HG03520 (cell line): ENCODE results near the gene AP1S3.
"Not testable (repeated sequence)": the region's sequence is repeated elsewhere in the genome, so short reads cannot be mapped to it uniquely, and the experiment has no call there.

ENCODE experiments used
- ATAC-seq: cut with Tn5 transposase; IDR thresholded peaks from one replicate; pipeline ENCODE4 v1.9.1; 2021; ENCODE audit warnings: mild to moderate bottlenecking, moderate library complexity; ENCODE audit not compliant: unreplicated experiment

The AP1S3 gene

DNA sequence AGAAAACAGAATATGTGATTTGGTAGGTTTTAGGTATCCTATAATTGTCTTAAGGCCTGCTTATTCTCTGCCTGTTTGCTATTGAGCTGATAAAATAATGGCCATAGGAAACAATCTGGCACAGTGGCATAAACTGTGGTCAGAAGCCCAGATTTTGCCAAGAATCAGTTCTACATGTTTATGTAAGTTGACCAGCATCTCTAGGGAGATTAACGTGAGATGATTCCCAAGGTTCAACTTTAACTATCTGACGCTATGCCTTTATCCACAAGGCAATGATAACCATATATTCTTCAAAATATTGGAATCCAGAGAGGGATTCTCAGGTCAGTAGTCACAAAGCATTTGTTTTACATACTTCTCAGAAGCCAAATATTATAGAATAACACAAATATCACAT is 25.6 kb downstream of the AP1S3 start:
- ATAC-seq, result no peak

DNA sequence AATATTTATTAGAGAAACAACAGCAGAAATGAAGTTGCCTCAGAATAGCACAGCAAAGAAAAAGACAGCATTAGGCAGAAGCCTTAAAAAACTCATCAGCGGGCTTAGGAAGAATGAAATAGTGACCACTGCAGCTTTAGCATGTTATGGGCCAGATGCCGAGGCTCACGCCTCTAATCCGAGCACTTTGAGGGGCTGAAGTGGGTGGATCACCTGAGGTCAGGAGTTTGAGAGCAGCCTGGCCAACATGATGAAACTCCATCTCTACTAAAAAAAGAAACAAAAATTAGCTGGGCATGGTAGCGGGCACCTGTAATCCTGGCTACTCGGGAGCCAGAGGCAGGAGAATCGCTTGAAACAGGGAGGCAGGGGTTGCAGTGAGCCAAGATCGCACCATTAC is 32.4 kb downstream of the AP1S3 start:
- ATAC-seq, result no peak

DNA sequence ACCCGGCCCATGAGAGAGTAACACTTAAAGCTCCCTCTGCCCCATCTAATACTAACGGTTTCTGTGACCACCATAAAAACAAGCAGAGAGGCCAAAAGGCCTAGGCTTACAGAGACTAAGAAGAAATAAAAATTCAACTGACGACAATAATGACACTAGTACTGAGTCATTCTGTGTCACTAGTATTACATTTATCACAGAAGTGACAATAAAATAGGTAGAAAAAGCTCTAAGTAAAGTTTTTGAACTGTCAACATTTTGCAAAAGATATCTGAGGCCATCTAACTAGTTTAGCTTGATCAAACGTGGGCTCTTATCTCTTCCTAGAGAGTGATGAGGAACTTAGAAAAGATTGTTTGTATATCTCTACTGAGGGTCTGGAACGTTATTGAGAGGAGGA is 35.6 kb downstream of the AP1S3 start:
- ATAC-seq, result no peak

- no peak for ATAC-seq
Measured at GRCh38 chr2:223800908-223801307, 36.5 kb downstream of the AP1S3 start.

DNA sequence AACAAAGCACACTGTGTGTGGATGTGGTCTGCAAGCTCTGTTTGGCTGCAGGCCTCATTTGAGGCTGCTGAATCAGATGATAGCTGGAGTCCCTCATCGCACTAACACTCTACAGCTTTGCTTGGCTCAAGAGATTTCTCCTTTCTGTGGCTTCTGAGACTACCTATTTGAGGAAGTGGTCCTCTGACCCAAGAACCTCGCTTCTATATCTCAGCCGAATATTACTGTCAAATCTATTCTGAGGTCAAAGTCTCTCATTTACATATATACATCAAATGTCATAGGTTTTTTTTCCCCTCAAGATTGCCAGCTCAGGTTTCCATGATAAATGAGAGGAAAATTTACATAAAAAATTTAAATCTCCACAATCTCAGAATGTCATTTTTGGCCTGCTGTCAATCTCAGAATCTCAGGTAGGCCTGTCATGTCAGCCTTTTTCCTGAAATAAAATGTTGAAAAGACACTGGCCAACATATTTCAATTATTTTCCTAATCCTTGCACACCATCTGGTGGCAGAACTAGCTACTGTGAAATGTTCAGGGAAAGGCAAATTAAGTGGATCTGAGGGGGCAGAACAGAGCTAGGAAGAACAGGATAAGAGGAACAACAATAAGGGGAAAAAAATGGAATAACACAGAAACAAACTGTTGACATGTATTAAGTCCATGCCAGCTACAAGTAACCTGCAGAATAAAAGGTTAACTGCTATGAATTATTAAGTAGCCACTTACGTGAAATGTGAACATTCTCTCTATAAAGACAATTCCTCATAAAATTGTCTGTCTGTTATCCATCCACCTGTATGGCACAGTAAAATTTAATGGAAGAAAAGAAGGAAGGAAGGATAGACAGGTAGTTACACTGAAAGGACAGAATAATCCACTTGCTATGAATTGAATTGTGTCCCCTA is 39.3 kb downstream of the AP1S3 start:
- peak; percentile 99 for ATAC-seq

DNA sequence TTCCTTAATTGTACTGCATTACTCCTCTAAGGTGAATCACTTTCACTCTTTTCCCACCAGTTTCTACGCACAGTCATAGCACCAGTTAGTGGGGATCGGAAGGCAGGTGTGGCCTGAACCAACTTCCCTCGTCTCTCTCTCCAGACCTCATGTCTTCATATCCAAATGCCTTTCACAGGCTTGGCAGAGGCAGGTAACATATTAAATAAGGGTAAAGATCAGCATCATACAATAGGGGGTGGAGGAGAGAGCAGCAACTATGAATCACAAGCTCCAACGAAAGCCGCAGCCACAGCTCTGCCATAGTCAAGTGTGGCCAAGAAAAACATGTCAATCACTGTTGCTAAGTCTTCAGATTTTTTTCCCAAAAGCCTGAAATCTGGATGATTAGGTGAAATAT is 40.3 kb downstream of the AP1S3 start:
- no peak for ATAC-seq

DNA sequence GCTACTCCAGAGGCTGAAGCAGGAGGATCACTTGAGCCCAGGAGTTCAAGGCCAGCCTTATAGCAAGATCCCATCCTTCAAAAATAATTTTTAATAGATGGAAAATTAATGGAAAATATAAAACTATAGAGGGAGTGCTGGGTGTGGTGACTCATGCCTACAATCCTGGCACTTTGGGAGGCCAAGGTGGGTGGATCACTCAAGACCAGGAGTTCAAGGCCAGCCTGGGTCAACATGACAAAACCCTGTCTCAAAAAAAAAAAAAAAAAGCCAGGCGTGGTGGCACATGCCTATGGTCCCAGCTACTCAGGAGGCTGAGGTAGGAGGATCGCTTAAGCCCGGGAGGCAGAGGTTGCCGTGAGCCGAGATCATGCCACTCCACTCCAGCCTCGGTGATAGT is 48.0 kb downstream of the AP1S3 start:
- no peak for ATAC-seq

DNA sequence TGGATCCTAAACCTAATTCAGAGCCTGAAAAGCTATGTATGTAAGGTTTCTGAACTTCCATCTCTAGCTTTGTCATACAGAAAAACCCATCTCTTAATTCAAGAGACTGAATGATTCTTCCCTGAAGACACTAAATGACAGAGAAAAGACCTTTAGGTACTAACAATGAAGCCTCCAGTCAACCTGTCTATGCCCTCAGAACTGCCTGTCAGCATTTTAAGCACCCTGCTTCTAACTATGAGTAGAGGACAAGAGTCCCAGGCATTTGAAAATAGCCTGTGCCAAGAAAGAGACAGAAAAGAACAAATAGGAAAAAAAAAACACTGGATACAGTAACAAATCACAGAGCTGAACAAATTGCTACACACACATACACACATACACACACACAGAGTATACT is 48.6 kb downstream of the AP1S3 start:
- ATAC-seq, result no peak

GRCh38 chr2:223788106-223788505 is 49.3 kb downstream of the AP1S3 start:
- not testable (repeated sequence) for ATAC-seq

GRCh38 chr2:223787358-223787757 is 50.0 kb downstream of the AP1S3 start:
- ATAC-seq, result peak; percentile 26

- ATAC-seq, result peak; percentile 66
Measured at GRCh38 chr2:223786943-223787342, 50.4 kb downstream of the AP1S3 start.

- no peak for ATAC-seq
Measured at GRCh38 chr2:223786236-223786635, 51.1 kb downstream of the AP1S3 start.

DNA sequence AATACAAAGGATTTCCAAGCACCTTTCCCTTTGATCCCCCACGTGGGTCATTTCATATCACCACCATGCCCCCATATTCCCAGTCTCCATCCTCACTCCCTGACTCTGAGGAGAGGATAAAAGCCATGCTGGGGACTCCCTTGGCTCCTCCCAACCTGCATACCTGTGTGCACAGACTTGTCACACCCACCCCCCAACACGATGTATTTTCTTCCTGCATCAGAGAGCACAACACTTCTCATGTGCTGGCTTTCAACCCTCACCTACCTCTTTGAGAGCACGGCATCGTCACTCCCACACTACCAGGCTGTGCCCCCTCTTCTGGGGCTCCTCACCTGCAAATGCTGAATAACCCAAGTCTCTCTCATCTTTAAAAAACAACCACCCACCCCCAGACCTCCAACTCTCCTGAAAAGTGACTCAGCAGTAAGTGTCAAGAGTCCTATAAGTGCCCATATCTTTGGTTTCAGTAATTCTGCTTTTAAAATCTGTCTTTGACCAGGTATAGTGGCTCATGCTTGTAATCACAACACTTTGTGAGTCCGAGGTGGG is 53.1 kb downstream of the AP1S3 start:
- no peak for ATAC-seq

- ATAC-seq, result no peak
Measured at GRCh38 chr2:223782629-223783028, 54.8 kb downstream of the AP1S3 start.

GRCh38 chr2:223781560-223781959 is 55.8 kb downstream of the AP1S3 start:
- no peak for ATAC-seq

GRCh38 chr2:223779877-223780276 is 57.5 kb downstream of the AP1S3 start:
- no peak for ATAC-seq

DNA sequence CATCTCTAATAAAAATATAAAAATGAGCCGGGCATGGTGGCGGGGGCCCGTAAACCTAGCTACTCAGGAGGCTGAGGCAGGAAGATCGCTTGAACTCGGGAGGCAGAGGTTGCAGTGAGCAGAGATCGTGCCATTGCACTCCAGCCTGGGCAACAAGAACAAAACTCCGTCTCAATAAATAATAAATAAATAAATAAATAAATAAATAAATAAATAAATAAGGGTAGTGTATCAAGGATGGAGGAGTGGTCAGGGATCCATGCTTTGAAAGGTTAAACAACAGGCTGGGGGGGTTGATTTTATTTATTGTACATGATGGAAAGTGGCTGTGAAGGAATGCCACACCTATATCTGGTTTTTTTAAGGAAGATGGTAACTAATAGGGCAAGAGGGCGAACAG is 63.2 kb downstream of the AP1S3 start:
- no peak for ATAC-seq

- no peak for ATAC-seq
Measured at GRCh38 chr2:223772363-223772762, 65.0 kb downstream of the AP1S3 start.

GRCh38 chr2:223771475-223771874 is 65.9 kb downstream of the AP1S3 start:
- ATAC-seq, result no peak

DNA sequence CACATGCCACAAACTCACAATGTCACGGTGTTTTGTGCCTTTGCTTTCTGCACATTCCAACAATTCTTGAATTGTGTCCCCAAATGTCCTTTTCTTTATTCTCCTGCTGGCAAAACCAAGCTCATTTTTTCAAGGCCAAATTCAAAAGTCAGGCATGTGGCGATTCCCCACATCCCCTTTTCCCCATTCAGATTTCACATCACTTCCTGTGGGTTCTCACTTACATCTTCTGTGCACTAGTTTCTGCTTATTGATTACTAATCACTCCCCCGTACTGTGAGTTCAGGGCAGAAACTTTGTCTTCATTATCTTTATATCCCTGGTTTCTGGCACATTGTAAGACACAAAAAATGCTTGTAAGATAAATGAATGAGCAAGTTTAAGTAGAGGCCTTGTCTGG is 69.2 kb downstream of the AP1S3 start:
- no peak for ATAC-seq

GRCh38 chr2:223767341-223767740 is 70.0 kb downstream of the AP1S3 start:
- ATAC-seq, result no peak

- ATAC-seq, result no peak
Measured at GRCh38 chr2:223765221-223765785, 72.1 kb downstream of the AP1S3 start.
